ENCODE results near the gene C17orf114.

Gene C17orf114

GRCh38 chr17:4846635-4847390, 44.7 kb upstream of the C17orf114 start:
- DNase-seq (no peak), ATAC-seq (no peak)
- intact Hi-C loops (cut with DNase I) = no loop called here
- H3K36me3 ChIP-seq (ENCODE audit: insufficient read depth in 1 of 2, low read depth in 1 of 2) = no peaks in the 10 kb centered on the region
- H3K27ac ChIP-seq = no peak overlapping the region
- no peak overlapping the region for H3K4me3 ChIP-seq
- TF ChIP-seq CTCF (IDR thresholded peaks at IDR 0.05) = no peak
- H3K27me3 ChIP-seq (ENCODE audit: insufficient read depth in 3 of 3, low read length in 2 of 3) = no peaks in the 10 kb centered on the region
- H3K9me3 ChIP-seq = no peaks in the 10 kb centered on the region
- 80 to 89% (median 87%) methylated on average over 13 of the region's 13 CpGs for WGBS, 3 donors
- H3K4me1 ChIP-seq = peaks cover 9% of the 10 kb centered on the region

- WGBS, 3 donors = 84 to 87% (median 84%) methylated on average over 5 of the region's 5 CpGs
- ATAC-seq (no peak), DNase-seq (no peak)
- TF ChIP-seq CTCF (IDR thresholded peaks at IDR 0.05) = no peak
- intact Hi-C loops (cut with DNase I) = no loop called here
- Histone ChIP-seq H3K4me3 (no peak overlapping the region), H3K4me1 (peaks cover 8% of the 10 kb centered on the region), H3K9me3 (no peaks in the 10 kb centered on the region), H3K36me3 (ENCODE audit: insufficient read depth in 1 of 2, low read depth in 1 of 2) (no peaks in the 10 kb centered on the region), H3K27ac (no peak overlapping the region), H3K27me3 (ENCODE audit: insufficient read depth in 3 of 3, low read length in 2 of 3) (no peaks in the 10 kb centered on the region)
Measured at GRCh38 chr17:4845118-4845517, 43.0 kb upstream of the C17orf114 start.

GRCh38 chr17:4843321-4844000, 41.3 kb upstream of the C17orf114 start:
- no peaks in the 10 kb centered on the region for H3K36me3 ChIP-seq (ENCODE audit: insufficient read depth in 1 of 2, low read depth in 1 of 2)
- H3K4me3 ChIP-seq = no peak overlapping the region
- 78 to 89% (median 81%) methylated on average over 9 of the region's 9 CpGs for WGBS, 3 donors
- TF ChIP-seq CTCF (IDR thresholded peaks at IDR 0.05) = no peak
- H3K27me3 ChIP-seq (ENCODE audit: insufficient read depth in 3 of 3, low read length in 2 of 3) = no peaks in the 10 kb centered on the region
- DNase-seq = no peak
- H3K4me1 ChIP-seq = peaks cover 5% of the 10 kb centered on the region
- intact Hi-C loops (cut with DNase I) = no loop called here
- no peaks in the 10 kb centered on the region for H3K9me3 ChIP-seq
- H3K27ac ChIP-seq = no peak overlapping the region
- no peak for ATAC-seq

GRCh38 chr17:4842376-4842775, 40.2 kb upstream of the C17orf114 start:
- peaks cover 14% of the 10 kb centered on the region for H3K4me1 ChIP-seq
- no peaks in the 10 kb centered on the region for H3K36me3 ChIP-seq (ENCODE audit: insufficient read depth in 1 of 2, low read depth in 1 of 2)
- no peak for ATAC-seq
- intact Hi-C loops (cut with DNase I) = no loop called here
- no peaks in the 10 kb centered on the region for H3K27me3 ChIP-seq (ENCODE audit: insufficient read depth in 3 of 3, low read length in 2 of 3)
- no peak for TF ChIP-seq CTCF (IDR thresholded peaks at IDR 0.05)
- H3K4me3 ChIP-seq = no peak overlapping the region
- no peak overlapping the region for H3K27ac ChIP-seq
- DNase-seq = no peak
- no peaks in the 10 kb centered on the region for H3K9me3 ChIP-seq
- 92 to 96% (median 96%) methylated on average over 3 of the region's 3 CpGs for WGBS, 3 donors

Measured in psoas muscle (tissue), 7 donors.